ENCODE measurements around the gene OGDHL. TPM values are rescaled to one million over a fixed set of nuclear protein-coding genes. Genes with fewer than 3 reads are reported as not detected.

OGDHL gene
- total and polyA plus RNA-seq, 9 donors = 0.26 to 2.1 (median 0.41) TPM

GRCh38 chr10:49749556-49750491 lies 12.3 kb downstream of the OGDHL start:
- H3K4me1 ChIP-seq (ENCODE audit: control insufficient read depth, insufficient read depth, low read length) = no peaks in the 10 kb centered on the region
- H3K27me3 ChIP-seq (ENCODE audit: control insufficient read depth, insufficient read depth, low read length) = no peaks in the 10 kb centered on the region
- DNase-seq = no peak
- no peaks in the 10 kb centered on the region for H3K9me3 ChIP-seq (replicated peaks; ENCODE audit: control insufficient read depth, low read depth, low read length)
- WGBS (ENCODE audit: insufficient coverage) = 71% methylated on average over 18 of the region's 20 CpGs
- no peaks in the 10 kb centered on the region for H3K36me3 ChIP-seq (ENCODE audit: control insufficient read depth, insufficient read depth, low read length)
- H3K27ac ChIP-seq (ENCODE audit: low read length) = no peak overlapping the region
- no peak overlapping the region for H3K4me3 ChIP-seq (ENCODE audit: low read length)

- Histone ChIP-seq H3K4me1 (ENCODE audit: control insufficient read depth, insufficient read depth, low read length) (no peaks in the 10 kb centered on the region), H3K4me3 (ENCODE audit: low read length) (no peak overlapping the region), H3K9me3 (replicated peaks; ENCODE audit: control insufficient read depth, low read depth, low read length) (no peaks in the 10 kb centered on the region), H3K27ac (ENCODE audit: low read length) (no peak overlapping the region), H3K27me3 (ENCODE audit: control insufficient read depth, insufficient read depth, low read length) (no peaks in the 10 kb centered on the region), H3K36me3 (ENCODE audit: control insufficient read depth, insufficient read depth, low read length) (no peaks in the 10 kb centered on the region)
- no peak for DNase-seq
- no CpG with 5 or more reads among the region's 2 CpGs for WGBS (ENCODE audit: insufficient coverage)
These were observed 13.0 kb downstream of the OGDHL start for GRCh38 chr10:49749144-49749543.

GRCh38 chr10:49748006-49748405 lies 14.1 kb downstream of the OGDHL start:
- no peak for DNase-seq
- no peaks in the 10 kb centered on the region for H3K36me3 ChIP-seq (ENCODE audit: control insufficient read depth, insufficient read depth, low read length)
- no peak overlapping the region for H3K4me3 ChIP-seq (ENCODE audit: low read length)
- no peaks in the 10 kb centered on the region for H3K9me3 ChIP-seq (replicated peaks; ENCODE audit: control insufficient read depth, low read depth, low read length)
- no peak overlapping the region for H3K27ac ChIP-seq (ENCODE audit: low read length)
- no CpG with 5 or more reads among the region's 10 CpGs for WGBS (ENCODE audit: insufficient coverage)
- H3K27me3 ChIP-seq (ENCODE audit: control insufficient read depth, insufficient read depth, low read length) = no peaks in the 10 kb centered on the region
- no peaks in the 10 kb centered on the region for H3K4me1 ChIP-seq (ENCODE audit: control insufficient read depth, insufficient read depth, low read length)

- Histone ChIP-seq H3K4me1 (ENCODE audit: control insufficient read depth, insufficient read depth, low read length) (no peaks in the 10 kb centered on the region), H3K36me3 (ENCODE audit: control insufficient read depth, insufficient read depth, low read length) (no peaks in the 10 kb centered on the region), H3K27me3 (ENCODE audit: control insufficient read depth, insufficient read depth, low read length) (no peaks in the 10 kb centered on the region), H3K9me3 (replicated peaks; ENCODE audit: control insufficient read depth, low read depth, low read length) (no peaks in the 10 kb centered on the region), H3K4me3 (ENCODE audit: low read length) (no peak overlapping the region), H3K27ac (ENCODE audit: low read length) (no peak overlapping the region)
- 67% methylated on average over 1 of the region's 4 CpGs for WGBS (ENCODE audit: insufficient coverage)
- no peak for DNase-seq
These were observed 14.8 kb downstream of the OGDHL start for GRCh38 chr10:49747303-49747646.

- H3K27me3 ChIP-seq (ENCODE audit: control insufficient read depth, insufficient read depth, low read length) = no peaks in the 10 kb centered on the region
- DNase-seq = no peak
- H3K27ac ChIP-seq (ENCODE audit: low read length) = no peak overlapping the region
- no peaks in the 10 kb centered on the region for H3K4me1 ChIP-seq (ENCODE audit: control insufficient read depth, insufficient read depth, low read length)
- WGBS (ENCODE audit: insufficient coverage) = 88% methylated on average over 15 of the region's 20 CpGs
- H3K4me3 ChIP-seq (ENCODE audit: low read length) = no peak overlapping the region
- no peaks in the 10 kb centered on the region for H3K9me3 ChIP-seq (replicated peaks; ENCODE audit: control insufficient read depth, low read depth, low read length)
- no peaks in the 10 kb centered on the region for H3K36me3 ChIP-seq (ENCODE audit: control insufficient read depth, insufficient read depth, low read length)
These were observed 15.4 kb downstream of the OGDHL start for GRCh38 chr10:49746626-49747302.

GRCh38 chr10:49745756-49746155 lies 16.4 kb downstream of the OGDHL start:
- no peak for DNase-seq
- Histone ChIP-seq H3K4me1 (ENCODE audit: control insufficient read depth, insufficient read depth, low read length) (no peaks in the 10 kb centered on the region), H3K36me3 (ENCODE audit: control insufficient read depth, insufficient read depth, low read length) (no peaks in the 10 kb centered on the region), H3K9me3 (replicated peaks; ENCODE audit: control insufficient read depth, low read depth, low read length) (no peaks in the 10 kb centered on the region), H3K27ac (ENCODE audit: low read length) (no peak overlapping the region), H3K4me3 (ENCODE audit: low read length) (no peak overlapping the region), H3K27me3 (ENCODE audit: control insufficient read depth, insufficient read depth, low read length) (no peaks in the 10 kb centered on the region)
- WGBS (ENCODE audit: insufficient coverage) = 90% methylated on average over 11 of the region's 12 CpGs

- DNase-seq = no peak
- WGBS (ENCODE audit: insufficient coverage) = 89% methylated on average over 11 of the region's 13 CpGs
- H3K4me1 ChIP-seq (ENCODE audit: control insufficient read depth, insufficient read depth, low read length) = no peaks in the 10 kb centered on the region
- no peaks in the 10 kb centered on the region for H3K9me3 ChIP-seq (replicated peaks; ENCODE audit: control insufficient read depth, low read depth, low read length)
- H3K4me3 ChIP-seq (ENCODE audit: low read length) = no peak overlapping the region
- H3K27me3 ChIP-seq (ENCODE audit: control insufficient read depth, insufficient read depth, low read length) = no peaks in the 10 kb centered on the region
- H3K36me3 ChIP-seq (ENCODE audit: control insufficient read depth, insufficient read depth, low read length) = no peaks in the 10 kb centered on the region
- no peak overlapping the region for H3K27ac ChIP-seq (ENCODE audit: low read length)
These were observed 17.1 kb downstream of the OGDHL start for GRCh38 chr10:49744924-49745605.

GRCh38 chr10:49744091-49744685 lies 17.9 kb downstream of the OGDHL start:
- H3K4me3 ChIP-seq (ENCODE audit: low read length) = no peak overlapping the region
- H3K36me3 ChIP-seq (ENCODE audit: control insufficient read depth, insufficient read depth, low read length) = no peaks in the 10 kb centered on the region
- H3K9me3 ChIP-seq (replicated peaks; ENCODE audit: control insufficient read depth, low read depth, low read length) = no peaks in the 10 kb centered on the region
- no peak overlapping the region for H3K27ac ChIP-seq (ENCODE audit: low read length)
- H3K27me3 ChIP-seq (ENCODE audit: control insufficient read depth, insufficient read depth, low read length) = no peaks in the 10 kb centered on the region
- 93% methylated on average over 4 of the region's 6 CpGs for WGBS (ENCODE audit: insufficient coverage)
- no peaks in the 10 kb centered on the region for H3K4me1 ChIP-seq (ENCODE audit: control insufficient read depth, insufficient read depth, low read length)
- DNase-seq = no peak

GRCh38 chr10:49743464-49744075 lies 18.6 kb downstream of the OGDHL start:
- no peaks in the 10 kb centered on the region for H3K4me1 ChIP-seq (ENCODE audit: control insufficient read depth, insufficient read depth, low read length)
- no peaks in the 10 kb centered on the region for H3K27me3 ChIP-seq (ENCODE audit: control insufficient read depth, insufficient read depth, low read length)
- H3K4me3 ChIP-seq (ENCODE audit: low read length) = no peak overlapping the region
- H3K9me3 ChIP-seq (replicated peaks; ENCODE audit: control insufficient read depth, low read depth, low read length) = no peaks in the 10 kb centered on the region
- H3K36me3 ChIP-seq (ENCODE audit: control insufficient read depth, insufficient read depth, low read length) = no peaks in the 10 kb centered on the region
- H3K27ac ChIP-seq (ENCODE audit: low read length) = no peak overlapping the region
- WGBS (ENCODE audit: insufficient coverage) = 78% methylated on average over 18 of the region's 19 CpGs
- DNase-seq = no peak

Measured in muscle of leg (tissue), 11 donors.